Mucosa of rectum (tissue), 2 donors: ENCODE data around the gene ITPRID1.

ENCODE experiments used
- H3K27ac ChIP-seq, 2 donors: one replicate each; pipeline ENCODE4 v1.7.0; 2013; ENCODE audit warnings: inconsistent platforms in 2 of 2, low read depth in 2 of 2, low read length in 2 of 2
- H3K27me3 ChIP-seq, 2 donors: one replicate each; pipeline ENCODE4 v1.7.0; 2013; ENCODE audit warnings: low read length in 2 of 2; ENCODE audit not compliant: control insufficient read depth in 2 of 2, insufficient read depth in 2 of 2
- H3K36me3 ChIP-seq, 2 donors: one replicate each; pipeline ENCODE4 v1.7.0; 2013; ENCODE audit warnings: low read length in 2 of 2; ENCODE audit not compliant: control insufficient read depth in 2 of 2, insufficient read depth in 2 of 2
- H3K4me1 ChIP-seq, 2 donors: one replicate each; pipeline ENCODE4 v1.7.0; 2013; ENCODE audit warnings: low read length in 2 of 2, mild to moderate bottlenecking in 1 of 2; ENCODE audit not compliant: control insufficient read depth in 2 of 2, insufficient read depth in 2 of 2
- H3K4me3 ChIP-seq, 2 donors: one replicate each; pipeline ENCODE4 v1.7.0; 2013; ENCODE audit warnings: low read length in 2 of 2
- H3K9ac ChIP-seq, 2 donors: one replicate each; pipeline ENCODE4 v1.7.0; 2013; ENCODE audit warnings: low read length in 2 of 2, low read depth in 1 of 2, mild to moderate bottlenecking in 1 of 2
- H3K9me3 ChIP-seq, 2 donors: one replicate each; pipeline ENCODE4 v1.7.0; 2013; ENCODE audit warnings: low read length in 2 of 2; ENCODE audit not compliant: control insufficient read depth in 2 of 2
- donor health status: healthy.
- donor health status: Normal muscosa, but diverticular disease.

The ITPRID1 gene

DNA sequence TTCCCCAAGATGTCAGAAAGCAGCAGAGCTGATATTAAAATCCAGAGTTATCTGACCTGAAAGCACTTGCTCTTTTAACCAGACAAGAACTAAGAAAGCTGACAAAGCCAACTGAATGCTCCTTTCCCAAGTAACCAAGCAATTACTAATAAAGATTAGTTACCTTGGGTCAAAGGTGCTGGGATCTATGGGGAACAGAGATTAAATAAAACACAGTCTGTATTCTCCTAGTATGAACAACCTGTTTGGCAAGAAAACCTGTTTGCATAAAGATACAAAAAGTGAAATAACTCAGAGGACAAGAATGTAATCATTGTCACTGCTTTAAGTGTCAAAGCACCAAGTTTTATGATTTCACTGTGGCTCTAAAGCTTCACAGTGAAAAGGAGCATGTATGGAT, 35.7 kb downstream of the ITPRID1 start:
- no peak overlapping the region for H3K27ac ChIP-seq
- no peaks in the 10 kb centered on the region for H3K4me1 ChIP-seq
- no peaks in the 10 kb centered on the region for H3K9me3 ChIP-seq
- H3K27me3 ChIP-seq, result no peaks in the 10 kb centered on the region
- no peaks in the 10 kb centered on the region for H3K36me3 ChIP-seq
- no peak overlapping the region for H3K9ac ChIP-seq
- H3K4me3 ChIP-seq, result no peak overlapping the region

- Histone ChIP-seq H3K27me3 (no peaks in the 10 kb centered on the region), H3K36me3 (no peaks in the 10 kb centered on the region), H3K4me1 (no peaks in the 10 kb centered on the region), H3K9me3 (no peaks in the 10 kb centered on the region), H3K9ac (no peak overlapping the region), H3K27ac (no peak overlapping the region), H3K4me3 (no peak overlapping the region)
These were observed 36.5 kb downstream of the ITPRID1 start for GRCh38 chr7:31550432-31550831.

DNA sequence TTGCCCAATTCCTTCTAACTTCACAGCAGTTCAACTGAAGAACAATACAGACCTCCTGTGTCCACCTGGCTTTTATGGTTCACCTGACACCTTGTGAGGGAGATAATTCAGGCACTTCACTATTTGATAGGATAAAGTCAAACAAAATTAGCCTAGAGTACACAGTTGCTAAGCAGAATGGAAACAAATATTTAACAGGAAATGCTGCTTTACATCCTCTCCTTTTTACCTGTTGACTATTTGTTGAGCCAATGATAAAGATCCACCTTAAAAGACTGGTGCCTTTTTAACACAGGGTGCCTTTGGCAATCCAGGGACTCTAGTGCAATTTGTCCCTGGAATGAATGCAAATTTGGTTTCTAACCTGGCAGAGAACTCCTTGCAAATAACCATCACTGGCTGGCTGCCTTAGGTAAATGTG, 39.8 kb downstream of the ITPRID1 start:
- Histone ChIP-seq H3K9ac (no peak overlapping the region), H3K27ac (no peak overlapping the region), H3K4me1 (no peaks in the 10 kb centered on the region), H3K9me3 (no peaks in the 10 kb centered on the region), H3K27me3 (no peaks in the 10 kb centered on the region), H3K36me3 (no peaks in the 10 kb centered on the region), H3K4me3 (no peak overlapping the region)

- H3K4me3 ChIP-seq, result no peak overlapping the region
- no peak overlapping the region for H3K9ac ChIP-seq
- no peak overlapping the region for H3K27ac ChIP-seq
- no peaks in the 10 kb centered on the region for H3K4me1 ChIP-seq
- no peaks in the 10 kb centered on the region for H3K36me3 ChIP-seq
- no peaks in the 10 kb centered on the region for H3K9me3 ChIP-seq
- H3K27me3 ChIP-seq, result no peaks in the 10 kb centered on the region
These were observed 48.1 kb downstream of the ITPRID1 start for GRCh38 chr7:31562002-31562401.

- Histone ChIP-seq H3K27me3 (no peaks in the 10 kb centered on the region), H3K4me3 (no peak overlapping the region), H3K9ac (no peak overlapping the region), H3K9me3 (no peaks in the 10 kb centered on the region), H3K4me1 (no peaks in the 10 kb centered on the region), H3K36me3 (no peaks in the 10 kb centered on the region), H3K27ac (no peak overlapping the region)
These were observed 49.6 kb downstream of the ITPRID1 start for GRCh38 chr7:31563522-31563921.

DNA sequence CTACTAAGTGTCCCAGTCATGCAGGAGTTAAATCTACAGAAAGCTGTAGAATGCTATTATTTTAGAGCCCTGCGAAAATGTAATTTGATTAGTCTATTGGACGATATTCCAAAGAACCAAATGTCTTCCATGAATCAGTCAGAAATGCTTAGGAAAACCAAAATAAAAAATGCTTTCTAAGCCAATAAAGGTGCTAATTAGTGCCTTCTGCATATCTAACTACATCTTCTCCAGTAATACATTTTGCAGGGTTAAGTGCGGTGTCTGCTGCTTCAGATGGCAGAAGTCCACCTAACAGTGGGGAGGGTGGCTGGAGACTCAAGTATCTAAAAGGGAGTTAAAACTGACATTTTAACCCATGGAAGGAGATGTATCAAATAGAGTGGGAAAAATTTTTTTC, 50.1 kb downstream of the ITPRID1 start:
- no peaks in the 10 kb centered on the region for H3K9me3 ChIP-seq
- H3K27ac ChIP-seq, result no peak overlapping the region
- H3K4me3 ChIP-seq, result no peak overlapping the region
- no peaks in the 10 kb centered on the region for H3K27me3 ChIP-seq
- no peaks in the 10 kb centered on the region for H3K36me3 ChIP-seq
- no peak overlapping the region for H3K9ac ChIP-seq
- H3K4me1 ChIP-seq, result no peaks in the 10 kb centered on the region

DNA sequence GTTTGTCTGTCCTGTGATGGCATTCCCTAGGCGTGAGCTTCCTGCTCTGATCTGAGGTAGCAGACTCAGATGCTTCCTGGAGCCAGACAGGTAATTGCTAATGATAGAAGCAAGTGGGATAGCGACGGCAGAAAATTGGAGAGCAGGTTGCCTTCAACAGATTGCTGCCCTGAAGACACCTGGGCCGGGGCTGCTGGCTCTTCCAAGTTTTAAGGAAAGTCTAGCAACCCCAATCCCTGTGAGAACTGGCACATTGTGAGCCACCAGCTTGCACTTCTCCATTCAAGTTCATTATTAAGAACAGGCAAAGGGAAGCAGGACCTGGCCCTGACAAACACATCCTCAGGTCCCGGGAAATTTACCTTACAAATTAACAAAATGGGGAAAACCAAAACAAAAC, 50.8 kb downstream of the ITPRID1 start:
- no peak overlapping the region for H3K9ac ChIP-seq
- H3K4me3 ChIP-seq, result no peak overlapping the region
- no peaks in the 10 kb centered on the region for H3K36me3 ChIP-seq
- no peak overlapping the region for H3K27ac ChIP-seq
- H3K27me3 ChIP-seq, result no peaks in the 10 kb centered on the region
- no peaks in the 10 kb centered on the region for H3K4me1 ChIP-seq
- no peaks in the 10 kb centered on the region for H3K9me3 ChIP-seq

DNA sequence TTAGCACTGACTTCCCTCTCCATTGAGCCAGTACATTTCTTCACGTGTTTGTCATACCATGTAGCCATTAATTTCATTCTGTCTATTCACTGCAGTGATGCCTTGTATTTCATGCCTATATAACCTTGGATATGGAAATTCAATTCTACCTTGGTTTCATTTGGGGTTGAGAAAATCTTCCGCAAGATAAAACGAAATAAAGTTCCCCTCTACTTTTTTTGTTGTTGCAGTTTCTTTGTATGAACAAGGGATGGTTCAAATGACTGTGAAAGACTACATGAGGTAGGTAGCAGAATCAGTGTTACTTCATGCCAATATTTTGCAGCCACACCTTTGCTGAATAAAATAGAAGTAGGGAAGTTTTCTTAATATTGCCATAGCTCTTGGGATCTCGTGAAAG, 55.6 kb downstream of the ITPRID1 start:
- Histone ChIP-seq H3K27me3 (peaks cover 0 to under 1% of the 10 kb centered on the region in 2 donors), H3K9ac (no peak overlapping the region), H3K36me3 (no peaks in the 10 kb centered on the region), H3K9me3 (no peaks in the 10 kb centered on the region), H3K27ac (no peak overlapping the region), H3K4me3 (no peak overlapping the region), H3K4me1 (no peaks in the 10 kb centered on the region)

DNA sequence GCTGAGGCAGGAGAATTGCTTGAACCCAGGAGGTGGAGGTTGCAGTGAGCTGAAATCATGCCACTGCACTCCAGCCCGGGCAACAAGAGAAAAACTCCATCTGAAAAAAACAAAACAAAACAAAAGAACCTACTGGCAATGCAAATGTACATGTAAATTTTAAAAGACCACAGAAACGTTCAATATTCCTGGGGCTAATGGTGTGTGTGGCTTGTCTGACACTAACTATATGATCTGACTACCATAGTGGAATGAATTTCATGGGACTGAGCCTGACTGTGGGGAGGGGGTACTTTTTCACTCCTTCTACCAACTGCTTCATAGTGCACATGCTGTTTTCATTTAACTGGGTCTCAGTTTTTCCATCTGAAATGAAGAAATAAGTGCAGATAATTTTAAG, 69.6 kb downstream of the ITPRID1 start:
- Histone ChIP-seq H3K36me3 (no peaks in the 10 kb centered on the region), H3K27ac (no peak overlapping the region), H3K9ac (no peak overlapping the region), H3K4me3 (no peak overlapping the region), H3K9me3 (no peaks in the 10 kb centered on the region), H3K4me1 (no peaks in the 10 kb centered on the region), H3K27me3 (no peaks in the 10 kb centered on the region)

DNA sequence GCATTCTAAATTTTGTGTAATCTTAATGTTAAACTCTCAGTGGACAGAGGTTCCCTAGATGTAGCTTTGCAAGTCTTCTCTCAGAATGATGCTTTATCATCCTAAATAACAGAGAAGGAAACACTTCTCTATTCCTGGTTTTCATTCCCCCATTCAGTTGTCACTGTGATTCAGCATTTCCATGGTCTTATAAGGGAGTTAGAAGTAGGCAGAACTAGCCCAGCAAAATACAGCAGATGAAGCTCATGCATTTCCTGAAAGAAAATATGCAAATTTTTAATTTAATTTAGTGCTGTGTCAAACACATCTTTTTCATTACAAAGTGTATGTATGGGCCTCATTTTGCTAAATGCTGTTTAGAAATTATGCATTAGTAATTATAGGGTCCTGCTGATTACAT, 70.1 kb downstream of the ITPRID1 start:
- Histone ChIP-seq H3K27me3 (no peaks in the 10 kb centered on the region), H3K36me3 (no peaks in the 10 kb centered on the region), H3K9me3 (no peaks in the 10 kb centered on the region), H3K4me3 (no peak overlapping the region), H3K9ac (no peak overlapping the region), H3K4me1 (no peaks in the 10 kb centered on the region), H3K27ac (no peak overlapping the region)

DNA sequence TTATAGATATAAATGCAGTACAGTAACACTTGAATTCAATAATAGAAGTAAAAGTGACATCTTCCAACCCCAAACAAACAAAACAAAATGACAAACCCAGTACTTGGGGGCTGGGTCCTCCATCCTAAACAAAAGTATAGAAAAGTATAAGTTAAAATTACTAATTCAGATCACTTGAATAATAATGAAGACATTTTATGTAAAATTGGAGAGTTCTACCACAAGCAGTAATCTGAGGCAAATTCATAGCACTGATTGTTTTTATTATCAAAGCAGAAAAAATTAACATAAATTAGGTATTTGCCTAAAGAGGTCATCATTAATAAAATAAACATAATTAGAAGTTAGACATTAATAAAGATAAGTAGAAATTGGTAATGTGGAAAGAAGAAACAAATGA, 81.5 kb downstream of the ITPRID1 start:
- no peak overlapping the region for H3K4me3 ChIP-seq

More for the DNA sequence above, 81.5 kb downstream of the ITPRID1 start:
- no peaks in the 10 kb centered on the region for H3K36me3 ChIP-seq
- no peaks in the 10 kb centered on the region for H3K9me3 ChIP-seq
- no peak overlapping the region for H3K9ac ChIP-seq
- H3K27ac ChIP-seq, result no peak overlapping the region
- no peaks in the 10 kb centered on the region for H3K27me3 ChIP-seq
- no peaks in the 10 kb centered on the region for H3K4me1 ChIP-seq
